Fibroblast of mammary gland (primary cell): ENCODE results near the gene CABLES1.
A peak's percentile ranks its signal among the peaks of the same experiment; 100 is the strongest.

Experiments used
- DNase-seq: peaks from one replicate; pipeline ENCODE4 v3.0.0-alpha.2; 2010; ENCODE audit warnings: low read depth
- H3K4me3 ChIP-seq: 2 replicates; pipeline ENCODE4 v1.5.1; 2011; ENCODE audit warnings: low read depth, mild to moderate bottlenecking, low read length, moderate library complexity; ENCODE audit not compliant: control insufficient read depth
- TF ChIP-seq, protein P1 (sequence below): conservative IDR thresholded peaks from 2 replicates; pipeline ENCODE4 v1.5.1; 2011; ENCODE audit warnings: low read depth, low read length, inconsistent platforms; ENCODE audit not compliant: control insufficient read depth, insufficient read depth

CABLES1 gene

DNA sequence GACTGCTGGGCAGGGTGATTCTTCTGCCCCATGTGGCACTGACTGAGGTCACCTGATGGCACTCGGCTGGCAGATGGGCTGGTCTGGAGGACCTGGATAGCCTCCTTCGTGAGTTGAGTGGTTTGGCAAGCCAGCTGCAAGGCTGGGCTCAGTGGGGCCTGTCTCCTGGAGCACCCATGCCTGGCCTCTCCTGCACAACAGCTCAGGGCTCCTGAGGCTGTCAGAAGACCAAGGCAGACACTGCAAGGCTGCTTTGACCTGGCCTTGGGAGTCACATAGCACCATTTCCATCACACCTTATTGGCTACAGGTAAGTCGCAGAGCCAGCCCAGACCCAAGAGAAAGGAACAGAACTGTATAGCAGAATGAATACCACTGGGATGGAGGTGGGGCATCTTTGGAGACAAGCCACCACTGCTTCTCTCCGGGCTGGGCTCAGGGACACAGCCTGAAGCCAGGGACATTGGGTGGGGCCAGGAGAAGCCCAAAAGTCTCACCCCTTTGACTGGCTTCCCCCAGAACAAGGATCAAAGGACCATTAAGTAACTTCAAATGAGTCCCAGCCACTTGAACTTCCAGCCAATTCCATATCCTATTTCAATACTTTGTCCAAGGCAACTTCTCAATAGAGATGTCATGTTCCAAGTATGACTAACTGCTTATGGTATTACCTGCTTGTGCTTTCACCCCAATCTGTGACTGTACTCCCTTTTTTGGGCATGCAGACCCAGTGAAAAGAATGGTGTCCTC, 156.3 kb downstream of the CABLES1 start:
- peak; percentile 80 for DNase-seq
- TF ChIP-seq, protein P1, sequence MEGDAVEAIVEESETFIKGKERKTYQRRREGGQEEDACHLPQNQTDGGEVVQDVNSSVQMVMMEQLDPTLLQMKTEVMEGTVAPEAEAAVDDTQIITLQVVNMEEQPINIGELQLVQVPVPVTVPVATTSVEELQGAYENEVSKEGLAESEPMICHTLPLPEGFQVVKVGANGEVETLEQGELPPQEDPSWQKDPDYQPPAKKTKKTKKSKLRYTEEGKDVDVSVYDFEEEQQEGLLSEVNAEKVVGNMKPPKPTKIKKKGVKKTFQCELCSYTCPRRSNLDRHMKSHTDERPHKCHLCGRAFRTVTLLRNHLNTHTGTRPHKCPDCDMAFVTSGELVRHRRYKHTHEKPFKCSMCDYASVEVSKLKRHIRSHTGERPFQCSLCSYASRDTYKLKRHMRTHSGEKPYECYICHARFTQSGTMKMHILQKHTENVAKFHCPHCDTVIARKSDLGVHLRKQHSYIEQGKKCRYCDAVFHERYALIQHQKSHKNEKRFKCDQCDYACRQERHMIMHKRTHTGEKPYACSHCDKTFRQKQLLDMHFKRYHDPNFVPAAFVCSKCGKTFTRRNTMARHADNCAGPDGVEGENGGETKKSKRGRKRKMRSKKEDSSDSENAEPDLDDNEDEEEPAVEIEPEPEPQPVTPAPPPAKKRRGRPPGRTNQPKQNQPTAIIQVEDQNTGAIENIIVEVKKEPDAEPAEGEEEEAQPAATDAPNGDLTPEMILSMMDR: no peak
- H3K4me3 ChIP-seq: no peak overlapping the region

DNA sequence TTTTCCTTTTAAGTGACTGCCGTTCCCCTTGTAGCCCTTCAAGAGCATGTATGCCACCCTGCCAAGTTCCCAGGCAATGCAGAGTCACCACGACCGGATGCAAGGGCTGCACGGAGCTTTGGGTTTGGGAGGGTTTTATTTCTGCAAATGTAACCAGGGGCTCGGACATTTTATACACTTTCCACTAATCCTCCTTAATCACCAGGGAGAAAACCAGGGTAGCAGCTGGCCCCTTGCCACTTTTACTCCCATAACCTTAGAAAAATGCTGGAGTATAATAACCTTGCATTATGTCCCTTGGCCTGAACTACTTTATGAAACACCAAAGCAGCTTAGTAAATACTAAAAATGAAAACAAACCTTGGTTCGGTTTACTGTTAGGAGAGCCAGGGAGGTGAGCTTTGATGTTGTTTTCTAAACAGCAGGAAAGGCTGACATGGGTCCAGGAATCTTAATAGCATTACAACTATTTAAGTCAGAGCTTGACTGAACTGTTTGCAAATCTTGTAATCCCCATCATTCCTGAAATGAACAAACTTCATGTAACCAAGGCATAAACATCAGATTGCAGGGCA, 165.0 kb downstream of the CABLES1 start:
- no peak for DNase-seq
- no peak overlapping the region for H3K4me3 ChIP-seq
- TF ChIP-seq, protein P1: no peak

DNA sequence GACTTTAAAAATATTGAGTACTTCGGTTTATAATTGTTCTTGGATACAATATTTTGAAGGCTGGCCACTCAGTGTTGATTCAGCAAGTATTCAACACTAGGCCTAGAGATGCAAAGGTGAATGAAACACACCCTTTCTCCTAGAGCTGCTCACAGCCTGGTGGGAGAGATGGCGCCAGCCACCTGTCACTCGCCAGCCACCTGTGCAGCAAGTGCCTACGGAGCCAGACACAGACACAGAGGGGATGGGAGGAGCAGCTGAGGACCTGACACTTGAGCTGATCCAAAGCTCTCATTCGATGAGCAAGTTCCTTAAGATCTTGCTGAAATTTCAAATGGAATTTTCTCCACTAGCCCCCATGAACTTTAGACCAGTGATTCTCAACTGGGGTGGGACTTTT, 166.7 kb downstream of the CABLES1 start:
- TF ChIP-seq, protein P1: no peak
- H3K4me3 ChIP-seq: no peak overlapping the region
- no peak for DNase-seq

DNA sequence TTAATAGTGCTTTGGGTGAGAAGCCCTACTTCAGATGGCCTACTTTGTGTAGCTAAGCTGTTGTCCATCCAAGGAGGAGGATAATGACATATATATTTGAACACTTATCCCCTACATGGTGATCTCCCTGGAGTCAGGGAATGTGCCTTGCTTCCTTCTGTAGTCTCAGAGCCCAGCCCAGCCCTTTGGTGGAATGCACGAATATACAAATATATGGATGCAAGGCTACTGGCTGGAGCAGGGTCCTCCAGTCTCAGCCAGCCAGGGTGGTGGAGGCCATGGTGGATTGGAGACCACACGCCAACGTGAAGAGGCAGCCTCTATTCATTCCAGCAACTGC, 167.2 kb downstream of the CABLES1 start:
- no peak for DNase-seq
- TF ChIP-seq, protein P1: no peak
- H3K4me3 ChIP-seq: no peak overlapping the region

DNA sequence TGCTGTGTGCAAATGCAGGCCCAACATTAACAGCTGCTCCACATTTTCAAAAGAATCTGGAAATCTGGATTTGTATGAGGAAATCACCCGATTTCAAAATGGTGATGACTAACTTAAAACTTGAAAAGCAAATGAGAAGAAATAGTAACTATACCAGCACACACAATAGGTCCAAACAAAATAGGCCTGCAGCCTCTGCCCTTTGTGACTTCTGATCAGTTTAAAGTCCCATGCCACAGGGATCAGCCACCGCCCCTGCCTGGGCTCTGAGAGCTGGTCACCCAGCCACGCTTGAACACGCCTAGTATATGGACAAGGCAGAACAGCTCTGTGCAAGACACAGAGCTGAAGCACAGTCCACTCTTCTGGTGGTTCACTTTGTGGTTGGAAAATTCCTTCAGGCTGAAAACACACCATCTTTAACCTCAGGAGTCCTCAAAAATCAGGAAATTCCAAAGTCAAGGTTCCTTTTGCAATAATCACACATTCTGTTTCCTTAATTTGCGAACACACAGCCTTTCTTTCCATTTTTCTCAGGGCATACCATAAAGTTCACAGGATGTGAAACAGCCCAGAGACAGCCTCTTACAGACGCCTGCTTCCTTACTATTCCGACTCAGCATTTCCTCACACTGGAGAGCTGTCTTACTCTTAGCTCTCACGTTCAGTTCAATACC, 167.7 kb downstream of the CABLES1 start:
- TF ChIP-seq, protein P1: no peak
- peak; percentile 86 for DNase-seq
- H3K4me3 ChIP-seq: no peak overlapping the region

DNA sequence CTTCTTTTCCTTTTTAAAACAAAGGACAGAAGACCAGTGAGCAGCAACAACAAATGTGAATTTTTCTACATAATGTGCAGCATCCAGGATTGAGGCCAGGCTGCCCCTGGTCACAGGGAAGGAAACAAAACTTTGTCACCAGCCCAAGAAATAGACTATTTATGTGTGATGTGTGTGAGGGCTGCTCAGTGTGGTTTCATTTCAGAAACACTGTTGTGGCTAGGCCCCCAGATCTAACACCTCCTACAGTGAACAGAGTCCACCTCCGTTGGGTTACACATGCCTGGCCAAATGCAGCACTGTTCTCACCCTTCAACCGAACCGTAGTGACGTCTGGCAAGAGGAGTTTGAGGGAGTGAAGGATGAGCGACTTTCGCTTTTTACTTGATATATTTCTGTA, 171.5 kb downstream of the CABLES1 start:
- TF ChIP-seq, protein P1: no peak
- no peak for DNase-seq
- H3K4me3 ChIP-seq: no peak overlapping the region
